Tibial artery (tissue), 4 donors: ENCODE measurements around the gene FNTB.
A peak's percentile ranks its signal among the peaks of the same experiment; 100 is the strongest.

Experiments
- DNase-seq, 2 donors: peaks; one replicate each; pipeline ENCODE4 v3.0.0-alpha.2; 2019
- H3K27ac ChIP-seq, 2 donors: fragments of 200-600 bp; sonication (generic) in 1 of 2; 1 replicate in 1 of 2; 2 replicates in 1 of 2; pipeline ENCODE4 v1.5.1; 2018 to 2019; ENCODE audit warnings: mild to moderate bottlenecking in 1 of 2
- H3K27me3 ChIP-seq, 2 donors: fragments of 200-600 bp; sonication (generic) in 1 of 2; one replicate each; pipeline versions ENCODE4 v1.5.1 to v1.6.0; 2016 to 2019
- H3K36me3 ChIP-seq, 3 donors: fragments of 200-600 bp; sonication (generic) in 2 of 3; one replicate each; pipeline ENCODE4 v1.5.1; 2016 to 2019; ENCODE audit warnings: mild to moderate bottlenecking in 2 of 3
- H3K4me1 ChIP-seq, 4 donors: fragments of 200-600 bp; sonication (generic) in 2 of 4; 1 replicate in 3 of 4; 2 replicates in 1 of 4; pipeline ENCODE4 v1.5.1; 2016 to 2019
- H3K4me3 ChIP-seq, 2 donors: fragments of 200-600 bp; sonication (generic) in 1 of 2; 1 replicate in 1 of 2; 2 replicates in 1 of 2; pipeline ENCODE4 v1.5.1; 2018 to 2019; ENCODE audit warnings: mild to moderate bottlenecking in 2 of 2
- H3K9me3 ChIP-seq, 3 donors: fragments of 200-600 bp; sonication (generic) in 1 of 3; one replicate each; pipeline ENCODE4 v1.5.1; 2016 to 2019
- intact Hi-C: fragments of 100-400 bp; cut with DNase I; formaldehyde crosslinking; loops from one replicate; pipeline ENCODE4 v1.15.0; 2023; ENCODE audit warnings: low total_unique reads
- TF ChIP-seq, protein P1 (sequence below), 2 experiments: fragments of 200-600 bp in 1 of 2; fragments of 450-650 bp in 1 of 2; IDR thresholded peaks; one replicate each; pipeline ENCODE4 v1.5.1; 2017 to 2019; ENCODE audit warnings: antibody characterized with exemption in 2 of 2, mild to moderate bottlenecking in 1 of 2, moderate library complexity in 1 of 2

The FNTB gene

DNA sequence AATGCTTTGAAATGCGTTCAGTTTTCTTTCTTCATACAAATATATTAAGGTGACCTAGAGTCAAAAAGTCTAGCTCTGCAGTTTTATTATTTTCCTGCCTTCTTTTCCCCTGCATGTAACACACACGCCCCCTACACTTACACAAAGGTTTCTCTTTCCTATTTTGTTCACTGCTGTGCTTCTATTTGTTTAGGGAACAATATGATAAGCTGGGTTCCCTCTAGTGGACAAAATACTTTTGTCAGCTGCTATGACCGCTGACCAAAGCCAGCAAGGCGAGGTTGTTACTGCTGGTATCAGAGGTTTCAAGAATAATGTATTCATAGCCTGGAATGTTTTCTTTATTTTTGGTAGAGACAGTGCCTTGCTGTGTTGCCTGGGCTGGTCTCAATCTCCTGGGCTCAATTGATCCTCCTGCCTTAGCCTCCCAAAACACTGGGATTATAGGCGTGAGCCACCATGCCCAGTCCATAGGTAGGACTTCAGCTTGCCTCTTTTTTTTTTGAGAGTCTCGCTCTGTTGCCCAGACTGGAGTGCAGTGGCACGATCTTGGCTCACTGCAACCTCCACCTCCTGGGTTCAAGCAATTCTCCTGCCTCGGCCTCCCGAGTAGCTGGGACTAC, 33.4 kb downstream of the FNTB start:
- H3K36me3 ChIP-seq: peaks cover 10 to 19% (median 10%) of the 10 kb centered on the region in 3 donors
- H3K27me3 ChIP-seq: no peaks in the 10 kb centered on the region
- TF ChIP-seq, protein P1, sequence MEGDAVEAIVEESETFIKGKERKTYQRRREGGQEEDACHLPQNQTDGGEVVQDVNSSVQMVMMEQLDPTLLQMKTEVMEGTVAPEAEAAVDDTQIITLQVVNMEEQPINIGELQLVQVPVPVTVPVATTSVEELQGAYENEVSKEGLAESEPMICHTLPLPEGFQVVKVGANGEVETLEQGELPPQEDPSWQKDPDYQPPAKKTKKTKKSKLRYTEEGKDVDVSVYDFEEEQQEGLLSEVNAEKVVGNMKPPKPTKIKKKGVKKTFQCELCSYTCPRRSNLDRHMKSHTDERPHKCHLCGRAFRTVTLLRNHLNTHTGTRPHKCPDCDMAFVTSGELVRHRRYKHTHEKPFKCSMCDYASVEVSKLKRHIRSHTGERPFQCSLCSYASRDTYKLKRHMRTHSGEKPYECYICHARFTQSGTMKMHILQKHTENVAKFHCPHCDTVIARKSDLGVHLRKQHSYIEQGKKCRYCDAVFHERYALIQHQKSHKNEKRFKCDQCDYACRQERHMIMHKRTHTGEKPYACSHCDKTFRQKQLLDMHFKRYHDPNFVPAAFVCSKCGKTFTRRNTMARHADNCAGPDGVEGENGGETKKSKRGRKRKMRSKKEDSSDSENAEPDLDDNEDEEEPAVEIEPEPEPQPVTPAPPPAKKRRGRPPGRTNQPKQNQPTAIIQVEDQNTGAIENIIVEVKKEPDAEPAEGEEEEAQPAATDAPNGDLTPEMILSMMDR (IDR thresholded peaks at IDR 0.05): peak; percentile 52 to 65
- H3K4me3 ChIP-seq: no peak overlapping the region
- no peak overlapping the region for H3K27ac ChIP-seq
- H3K9me3 ChIP-seq: no peaks in the 10 kb centered on the region
- no peak for DNase-seq
- intact Hi-C loops: no loop called here
- peaks cover 0 to 11% (median 0%) of the 10 kb centered on the region in 4 donors for H3K4me1 ChIP-seq

DNA sequence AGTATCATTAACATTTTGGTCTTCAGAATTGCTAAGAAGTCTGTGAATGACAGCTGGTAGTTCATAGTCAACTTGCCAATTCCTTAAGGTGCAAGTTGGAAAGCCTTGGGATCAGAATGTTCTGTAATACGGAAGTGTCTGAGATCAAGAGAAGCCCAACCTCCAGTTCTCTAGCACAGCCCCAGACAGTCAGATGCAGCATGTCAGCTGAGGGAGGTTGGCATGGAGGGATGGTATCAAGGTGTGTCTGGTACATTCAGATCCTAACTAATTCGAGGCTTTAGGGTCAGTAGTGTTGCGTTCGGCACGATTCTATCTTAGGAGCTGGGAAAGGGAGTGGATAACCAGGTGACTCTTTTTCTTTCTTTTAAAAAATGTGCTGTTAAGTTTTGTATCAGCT, 38.3 kb downstream of the FNTB start:
- Histone ChIP-seq H3K9me3 (no peaks in the 10 kb centered on the region), H3K27me3 (no peaks in the 10 kb centered on the region), H3K4me1 (peaks cover 0 to under 1% (median 0%) of the 10 kb centered on the region in 4 donors), H3K27ac (no peak overlapping the region), H3K4me3 (no peak overlapping the region), H3K36me3 (peaks cover 11 to 31% (median 15%) of the 10 kb centered on the region in 3 donors)
- TF ChIP-seq, protein P1 (IDR thresholded peaks at IDR 0.05): no peak
- DNase-seq: no peak
- intact Hi-C loops: no loop called here

DNA sequence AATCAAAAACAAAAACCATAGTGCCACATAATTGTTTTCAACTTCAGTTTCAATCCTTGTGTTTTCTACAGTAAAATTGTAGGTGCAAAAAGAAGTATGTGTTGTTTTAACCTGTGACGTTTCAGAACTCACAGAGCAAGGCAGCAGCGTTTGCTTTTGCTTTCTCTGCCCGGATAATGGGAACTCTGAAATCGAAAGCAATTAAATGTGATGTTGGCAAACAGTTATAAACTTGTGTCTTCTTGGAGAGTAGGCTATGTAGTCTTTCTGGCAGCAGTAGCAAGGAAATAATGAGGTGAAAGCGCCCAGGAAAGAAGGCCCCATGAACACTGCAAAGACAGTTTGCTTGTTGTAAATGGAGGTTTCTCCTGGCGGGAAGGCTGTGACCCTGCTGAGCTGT, 39.1 kb downstream of the FNTB start:
- TF ChIP-seq, protein P1 (IDR thresholded peaks at IDR 0.05): no peak
- H3K4me3 ChIP-seq: no peak overlapping the region
- H3K36me3 ChIP-seq: peaks cover 11 to 40% (median 15%) of the 10 kb centered on the region in 3 donors
- H3K4me1 ChIP-seq: no peaks in the 10 kb centered on the region
- intact Hi-C loops: no loop called here
- no peak overlapping the region for H3K27ac ChIP-seq
- no peak for DNase-seq
- H3K9me3 ChIP-seq: no peaks in the 10 kb centered on the region
- H3K27me3 ChIP-seq: no peaks in the 10 kb centered on the region

DNA sequence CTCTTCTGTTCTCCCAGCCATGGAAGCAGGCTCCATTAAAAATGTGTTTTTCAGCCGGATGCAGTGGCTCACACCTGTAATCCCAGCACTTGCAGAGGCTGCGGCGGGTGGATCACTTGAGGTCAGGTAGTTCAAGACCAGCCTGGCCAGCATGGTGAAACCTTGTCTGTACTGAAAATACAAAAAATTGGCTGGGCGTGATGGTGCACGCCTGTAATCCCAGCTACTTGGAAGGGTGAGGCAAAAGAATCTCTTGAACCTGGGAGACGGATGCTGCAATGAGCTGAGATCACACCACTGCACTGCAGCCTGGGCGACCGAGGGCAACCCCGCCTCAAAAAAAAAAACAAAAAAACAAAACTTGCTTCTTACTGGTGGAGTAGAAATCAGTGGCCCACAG, 39.8 kb downstream of the FNTB start:
- TF ChIP-seq, protein P1 (IDR thresholded peaks at IDR 0.05): no peak
- H3K4me1 ChIP-seq: no peaks in the 10 kb centered on the region
- no peak for DNase-seq
- intact Hi-C loops: no loop called here
- H3K36me3 ChIP-seq: peaks cover 11 to 47% (median 15%) of the 10 kb centered on the region in 3 donors
- no peaks in the 10 kb centered on the region for H3K9me3 ChIP-seq
- H3K27ac ChIP-seq: no peak overlapping the region
- H3K4me3 ChIP-seq: no peak overlapping the region
- H3K27me3 ChIP-seq: no peaks in the 10 kb centered on the region

DNA sequence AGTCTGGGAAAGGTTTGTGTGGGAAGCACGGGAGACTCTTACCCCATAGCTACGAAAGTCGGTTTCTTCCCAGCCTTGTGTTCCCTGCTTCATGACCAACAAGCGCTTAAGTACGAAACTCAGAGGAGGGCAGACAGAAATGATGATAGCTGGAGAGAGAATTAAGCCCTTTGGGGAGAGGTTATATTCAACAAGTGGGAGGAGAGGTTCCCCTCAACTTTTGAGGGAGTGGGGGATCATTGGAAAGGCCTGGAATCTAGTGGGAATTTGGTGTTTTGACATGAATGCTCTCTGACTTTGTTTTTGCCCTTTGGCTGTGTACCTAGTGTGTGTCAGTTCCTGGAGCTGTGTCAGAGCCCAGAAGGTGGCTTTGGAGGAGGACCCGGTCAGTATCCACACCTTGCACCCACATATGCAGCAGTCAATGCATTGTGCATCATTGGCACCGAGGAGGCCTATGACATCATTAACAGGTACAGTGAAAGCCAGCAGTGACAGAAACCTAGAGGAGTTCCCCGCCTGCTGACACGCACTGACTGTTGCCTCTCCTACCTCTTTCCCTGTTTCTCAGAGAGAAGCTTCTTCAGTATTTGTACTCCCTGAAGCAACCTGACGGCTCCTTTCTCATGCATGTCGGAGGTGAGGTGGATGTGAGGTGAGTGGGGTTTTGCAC, 40.6 kb downstream of the FNTB start:
- Histone ChIP-seq H3K27me3 (no peaks in the 10 kb centered on the region), H3K4me1 (no peaks in the 10 kb centered on the region), H3K27ac (no peak overlapping the region), H3K36me3 (peaks cover 11 to 53% (median 18%) of the 10 kb centered on the region in 3 donors), H3K4me3 (no peak overlapping the region), H3K9me3 (no peaks in the 10 kb centered on the region)
- no peak for DNase-seq
- intact Hi-C loops: no loop called here
- TF ChIP-seq, protein P1 (IDR thresholded peaks at IDR 0.05): no peak
